GM13976 (cell line): ENCODE data around the gene CNGA3.

ENCODE experiments used
- DNase-seq: peaks from one replicate; pipeline ENCODE4 v3.0.0; 2012; ENCODE audit warnings: low spot score
- CTCF ChIP-seq: IDR thresholded peaks from 2 replicates; pipeline ENCODE4 v1.5.1; 2012; ENCODE audit warnings: borderline replicate concordance, mild to moderate bottlenecking; ENCODE audit not compliant: insufficient read depth; ENCODE audit errors: extremely low read depth, missing control alignments, control extremely low read depth
- in situ Hi-C: fragments of 300-500 bp; cut with MboI; formaldehyde crosslinking; loops from one replicate; pipeline ENCODE4 v1.12.0; 2022; ENCODE audit warnings: low sequenced_read_pairs, mixed read lengths, inconsistent platforms; ENCODE audit not compliant: unreplicated experiment

Gene CNGA3

GRCh38 chr2:98416383-98417159 is 70.3 kb downstream of the CNGA3 start:
- no peak for DNase-seq
- in situ Hi-C loops = loop anchor here (25.0 kb wide), 2 partner anchors 421 to 621 kb away; no protein-coding TSS in a partner anchor

GRCh38 chr2:98419544-98419943 is 73.3 kb downstream of the CNGA3 start:
- no peak for DNase-seq
- no peak for TF ChIP-seq CTCF
- in situ Hi-C loops = loop anchor here (25.0 kb wide), 2 partner anchors 418 to 618 kb away; no protein-coding TSS in a partner anchor

More at GRCh38 chr2:98416383-98417159, 70.3 kb downstream of the CNGA3 start:
- no peak for TF ChIP-seq CTCF

GRCh38 chr2:98419977-98420725 is 73.9 kb downstream of the CNGA3 start:
- no peak for TF ChIP-seq CTCF
- DNase-seq = no peak
- in situ Hi-C loops = loop anchor here (25.0 kb wide), 2 partner anchors 417 to 617 kb away; no protein-coding TSS in a partner anchor

GRCh38 chr2:98422449-98422848 is 76.2 kb downstream of the CNGA3 start:
- no peak for TF ChIP-seq CTCF
- DNase-seq = no peak
- in situ Hi-C loops = loop anchor here (25.0 kb wide), 2 partner anchors 415 to 615 kb away; no protein-coding TSS in a partner anchor

- in situ Hi-C loops = no loop called here
- DNase-seq = no peak
- TF ChIP-seq CTCF = no peak
Measured at GRCh38 chr2:98426771-98427170, 80.5 kb downstream of the CNGA3 start.

- no peak for DNase-seq
- in situ Hi-C loops = no loop called here
- no peak for TF ChIP-seq CTCF
Measured at GRCh38 chr2:98432145-98432544, 85.9 kb downstream of the CNGA3 start.
